M059J (cell line): ENCODE measurements around the gene CROCC. TPM values are rescaled to one million over a fixed set of nuclear protein-coding genes. Genes with fewer than 3 reads are reported as not detected.
"Not testable (repeated sequence)": the region's sequence is repeated elsewhere in the genome, so short reads cannot be mapped to it uniquely, and the experiment has no call there.

Source experiments
- DNase-seq: peaks from one replicate; pipeline ENCODE4 v3.0.0-alpha.2; 2012; ENCODE audit warnings: low read depth
- total RNA-seq: library from RNA; depleted of rRNA; stranded (reverse); fragments of >200 nt; shearing (Covaris generic); gene quantifications from 2 replicates; pipeline ENCODE4 v1.2.3, GENCODE V29; 2014

CROCC gene
- total RNA-seq, 1 experiment from 2014 or later, result 4.6 TPM

GRCh38 chr1:16897653-16898052 lies 24.1 kb upstream of the CROCC start:
- DNase-seq, result not testable (repeated sequence)

- not testable (repeated sequence) for DNase-seq
Observed at GRCh38 chr1:16898298-16898697, 23.4 kb upstream of the CROCC start.

- DNase-seq, result not testable (repeated sequence)
Observed at GRCh38 chr1:16899020-16899419, 22.7 kb upstream of the CROCC start.

GRCh38 chr1:16900751-16901150 lies 21.0 kb upstream of the CROCC start:
- no peak for DNase-seq

GRCh38 chr1:16901371-16901770 lies 20.4 kb upstream of the CROCC start:
- not testable (repeated sequence) for DNase-seq

GRCh38 chr1:16903054-16903453 lies 18.7 kb upstream of the CROCC start:
- DNase-seq, result peak; percentile 70

- DNase-seq, result no peak
Observed at GRCh38 chr1:16903458-16903796, 18.3 kb upstream of the CROCC start.

GRCh38 chr1:16904560-16905109 lies 17.1 kb upstream of the CROCC start:
- DNase-seq, result peak; percentile 97

- peak; percentile 93 for DNase-seq
Observed at GRCh38 chr1:16905110-16905867, 16.4 kb upstream of the CROCC start.

GRCh38 chr1:16905868-16906702 lies 15.6 kb upstream of the CROCC start:
- DNase-seq, result peak; percentile 13

- no peak for DNase-seq
Observed at GRCh38 chr1:16906873-16907272, 14.9 kb upstream of the CROCC start.

GRCh38 chr1:16907870-16908758 lies 13.6 kb upstream of the CROCC start:
- DNase-seq, result no peak

GRCh38 chr1:16911851-16912721 lies 9.6 kb upstream of the CROCC start:
- DNase-seq, result not testable (repeated sequence)

GRCh38 chr1:16912742-16913141 lies 9.0 kb upstream of the CROCC start:
- DNase-seq, result not testable (repeated sequence)

- no peak for DNase-seq
Observed at GRCh38 chr1:16913181-16913832, 8.4 kb upstream of the CROCC start.

GRCh38 chr1:16913833-16914662 lies 7.7 kb upstream of the CROCC start:
- peak; percentile 84 for DNase-seq

- DNase-seq, result not testable (repeated sequence)
Observed at GRCh38 chr1:16914928-16915626, 6.7 kb upstream of the CROCC start.

- no peak for DNase-seq
Observed at GRCh38 chr1:16915627-16915973, 6.1 kb upstream of the CROCC start.
